A673 (cell line): ENCODE measurements around the gene PRM2. TPM values are rescaled to one million over a fixed set of nuclear protein-coding genes. Genes with fewer than 3 reads are reported as not detected.

Source experiments
- BruUV-seq: library from RNA; stranded (reverse); fragments of 400-500 nt; replicated peaks from 2 replicates; lab custom pipeline; 2021; lab: Mats Ljungman, UMichigan
- CTCF ChIA-PET: fragments of 300-600 bp; sonication (Branson Sonifier 250); formaldehyde crosslinking; loops from one replicate; lab custom pipeline; 2022; ENCODE audit warnings: antibody characterized with exemption; lab: Charles Lee
- POLR2A ChIA-PET: fragments of 300-600 bp; sonication (Branson Sonifier 250); formaldehyde crosslinking; loops from one replicate; lab custom pipeline; 2022; ENCODE audit warnings: antibody characterized with exemption; ENCODE audit not compliant: low non-redundant PET; lab: Charles Lee
- DNase-seq: peaks from one replicate; pipeline ENCODE4 v3.0.0-alpha.2; 2015; ENCODE audit warnings: low spot score
- H3K27ac ChIP-seq: fragments of 200-600 bp; sonication (generic); 2 replicates; pipeline ENCODE4 v1.5.1; 2016; ENCODE audit warnings: mixed run types, low read depth, mild to moderate bottlenecking, mixed read lengths, antibody characterized with exemption, low read length; ENCODE audit not compliant: poor library complexity, severe bottlenecking
- H3K27me3 ChIP-seq: fragments of 200-600 bp; sonication (generic); replicated peaks from 2 replicates; pipeline ENCODE4 v1.6.1; 2017; ENCODE audit warnings: mixed run types, low read depth, mild to moderate bottlenecking, mixed read lengths, antibody characterized with exemption, low read length; ENCODE audit not compliant: insufficient read depth, poor library complexity
- H3K36me3 ChIP-seq: fragments of 200-600 bp; sonication (generic); 2 replicates; pipeline ENCODE4 v1.6.1; 2016; ENCODE audit warnings: mixed run types, mild to moderate bottlenecking, mixed read lengths, antibody characterized with exemption, low read length; ENCODE audit not compliant: insufficient read depth, poor library complexity, severe bottlenecking
- H3K4me1 ChIP-seq: fragments of 200-600 bp; sonication (generic); 2 replicates; pipeline ENCODE4 v1.6.1; 2017; ENCODE audit warnings: mixed run types, mild to moderate bottlenecking, mixed read lengths, antibody characterized with exemption, low read length; ENCODE audit not compliant: insufficient read depth, poor library complexity, severe bottlenecking
- H3K4me3 ChIP-seq: fragments of 200-600 bp; sonication (generic); 2 replicates; pipeline ENCODE4 v1.5.1; 2016; ENCODE audit warnings: low read depth, mixed run types, mild to moderate bottlenecking, mixed read lengths, low read length; ENCODE audit not compliant: poor library complexity, severe bottlenecking
- H3K9me3 ChIP-seq: fragments of 200-600 bp; sonication (generic); 2 replicates; pipeline ENCODE4 v1.6.1; 2016; ENCODE audit warnings: mixed run types, low read depth, mild to moderate bottlenecking, mixed read lengths, antibody characterized with exemption, low read length; ENCODE audit not compliant: poor library complexity, severe bottlenecking
- EZH2 ChIP-seq: fragments of 200-600 bp; sonication (generic); IDR thresholded peaks from 2 replicates; pipeline ENCODE4 v1.6.1; 2017; ENCODE audit warnings: borderline replicate concordance, low read depth, mild to moderate bottlenecking, mixed read lengths, antibody characterized with exemption, low read length; ENCODE audit not compliant: poor library complexity, severe bottlenecking
- intact Hi-C: fragments of 100-400 bp; cut with micrococcal nuclease; formaldehyde crosslinking; loops from one replicate; pipeline ENCODE4 v1.10.0; 2022; ENCODE audit not compliant: unreplicated experiment
- total RNA-seq: library from RNA; stranded (reverse); gene quantifications from 2 replicates; pipeline ENCODE4 v1.2.3, GENCODE V29; 2021
- TF ChIP-seq, protein P1 (sequence below): fragments of 300-800, 200-600 bp; sonication (generic); conservative IDR thresholded peaks from 2 replicates; pipeline ENCODE4 v1.5.1; 2017; ENCODE audit warnings: low read depth, mild to moderate bottlenecking, antibody characterized with exemption, low read length, moderate library complexity, mixed read lengths

PRM2 gene
- total RNA-seq, 1 experiment from 2014 or later: not detected

DNA sequence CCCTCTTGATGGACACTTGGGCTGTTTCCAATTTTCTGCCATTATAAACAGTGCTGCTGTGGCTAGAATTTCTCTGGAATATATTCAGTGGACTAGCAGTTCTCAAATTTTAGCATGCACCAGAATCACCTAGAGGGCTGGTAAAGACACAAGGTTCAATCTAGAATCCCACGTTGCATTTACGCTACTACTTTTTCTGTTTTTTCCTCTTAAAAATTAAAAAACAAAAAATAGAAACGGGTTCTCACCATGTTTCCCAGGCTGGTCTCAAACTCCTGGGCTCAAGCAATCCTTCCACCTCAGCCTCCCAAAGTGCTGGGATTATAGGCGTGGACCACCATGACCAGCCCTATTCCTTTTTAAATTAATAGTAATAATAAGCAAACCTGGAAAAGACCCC is 19.4 kb upstream of the PRM2 start:
- no peaks in the 10 kb centered on the region for H3K27me3 ChIP-seq
- TF ChIP-seq, protein P1, sequence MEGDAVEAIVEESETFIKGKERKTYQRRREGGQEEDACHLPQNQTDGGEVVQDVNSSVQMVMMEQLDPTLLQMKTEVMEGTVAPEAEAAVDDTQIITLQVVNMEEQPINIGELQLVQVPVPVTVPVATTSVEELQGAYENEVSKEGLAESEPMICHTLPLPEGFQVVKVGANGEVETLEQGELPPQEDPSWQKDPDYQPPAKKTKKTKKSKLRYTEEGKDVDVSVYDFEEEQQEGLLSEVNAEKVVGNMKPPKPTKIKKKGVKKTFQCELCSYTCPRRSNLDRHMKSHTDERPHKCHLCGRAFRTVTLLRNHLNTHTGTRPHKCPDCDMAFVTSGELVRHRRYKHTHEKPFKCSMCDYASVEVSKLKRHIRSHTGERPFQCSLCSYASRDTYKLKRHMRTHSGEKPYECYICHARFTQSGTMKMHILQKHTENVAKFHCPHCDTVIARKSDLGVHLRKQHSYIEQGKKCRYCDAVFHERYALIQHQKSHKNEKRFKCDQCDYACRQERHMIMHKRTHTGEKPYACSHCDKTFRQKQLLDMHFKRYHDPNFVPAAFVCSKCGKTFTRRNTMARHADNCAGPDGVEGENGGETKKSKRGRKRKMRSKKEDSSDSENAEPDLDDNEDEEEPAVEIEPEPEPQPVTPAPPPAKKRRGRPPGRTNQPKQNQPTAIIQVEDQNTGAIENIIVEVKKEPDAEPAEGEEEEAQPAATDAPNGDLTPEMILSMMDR: no peak
- TF ChIP-seq EZH2: no peak
- H3K9me3 ChIP-seq: no peaks in the 10 kb centered on the region
- no peak overlapping the region for H3K4me3 ChIP-seq
- ChIA-PET POLR2A (no interaction called here), CTCF (no interaction called here)
- no peak for DNase-seq
- BruUV-seq: no TSS peak
- no peaks in the 10 kb centered on the region for H3K4me1 ChIP-seq
- intact Hi-C loops: no loop called here
- H3K27ac ChIP-seq: no peak overlapping the region
- H3K36me3 ChIP-seq: no peaks in the 10 kb centered on the region

DNA sequence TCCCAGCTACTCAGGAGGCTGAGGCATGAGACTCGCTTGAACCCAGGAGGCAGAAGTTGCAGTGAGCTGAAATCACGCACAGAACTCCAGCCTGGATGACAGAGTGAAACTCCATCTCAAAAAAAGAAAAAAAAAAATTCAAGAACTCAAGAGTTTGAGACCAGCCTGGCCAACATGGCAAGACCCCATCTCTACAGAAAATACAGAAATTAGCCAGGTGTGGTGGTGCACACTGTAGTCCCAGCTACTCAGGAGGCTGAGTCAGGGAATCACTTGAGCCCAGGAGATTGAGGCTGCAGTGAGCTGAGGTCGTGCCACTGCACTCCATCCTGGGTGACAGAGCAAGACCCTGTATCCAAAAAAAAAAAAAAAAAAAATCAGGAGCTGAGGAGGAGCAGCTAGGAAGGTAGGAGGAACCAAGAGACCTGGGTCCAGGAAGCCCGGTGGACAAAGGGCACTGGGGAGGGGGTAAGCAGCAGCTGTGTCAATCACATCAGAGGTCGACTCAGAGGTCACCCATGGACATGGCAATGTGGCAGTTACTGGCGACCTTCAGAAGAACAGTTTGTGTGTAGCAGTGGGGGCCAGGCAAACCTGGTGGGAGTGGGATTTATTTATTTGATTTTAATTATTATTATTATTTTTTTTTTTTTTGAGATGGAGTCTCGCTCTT is 15.9 kb upstream of the PRM2 start:
- no TSS peak for BruUV-seq
- Histone ChIP-seq H3K27me3 (no peaks in the 10 kb centered on the region), H3K9me3 (no peaks in the 10 kb centered on the region), H3K27ac (no peak overlapping the region), H3K36me3 (no peaks in the 10 kb centered on the region), H3K4me3 (no peak overlapping the region), H3K4me1 (no peaks in the 10 kb centered on the region)
- intact Hi-C loops: no loop called here
- ChIA-PET CTCF (no interaction called here), POLR2A (no interaction called here)
- DNase-seq: no peak
- TF ChIP-seq EZH2: no peak
- TF ChIP-seq, protein P1: no peak

DNA sequence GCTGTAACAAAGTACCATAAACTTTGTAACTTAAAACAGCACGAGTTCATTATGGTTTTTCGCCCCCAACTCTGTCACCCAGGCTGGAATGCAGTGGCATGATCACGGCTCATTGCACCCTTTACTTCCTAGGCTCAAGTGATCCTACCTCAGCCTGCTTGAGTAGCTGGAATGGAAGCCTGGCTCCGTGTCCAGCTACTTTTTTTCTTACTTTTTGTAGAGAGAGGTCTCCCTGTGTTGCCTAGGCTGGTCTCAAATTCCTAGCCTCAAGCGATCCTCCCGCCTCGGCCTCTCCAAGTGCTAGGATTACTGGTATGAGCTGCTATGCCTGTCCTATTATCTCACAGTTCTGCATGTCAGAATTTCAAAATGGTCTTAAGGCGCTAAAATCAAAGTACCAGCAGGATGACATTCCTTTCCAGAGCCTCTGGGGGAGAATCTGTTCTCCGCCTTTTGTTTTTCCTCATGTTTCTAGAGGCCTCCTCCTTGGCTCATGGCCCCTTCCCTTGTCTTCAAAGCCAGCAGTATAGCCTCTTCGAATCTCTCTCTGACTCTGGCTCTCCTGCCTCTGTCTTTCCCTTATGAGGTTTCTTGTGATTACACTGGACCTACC is 14.9 kb upstream of the PRM2 start:
- intact Hi-C loops: no loop called here
- no peak overlapping the region for H3K27ac ChIP-seq
- no peak for DNase-seq
- ChIA-PET POLR2A (no interaction called here), CTCF (no interaction called here)
- BruUV-seq: no TSS peak
- no peaks in the 10 kb centered on the region for H3K27me3 ChIP-seq
- TF ChIP-seq, protein P1: no peak
- no peak for TF ChIP-seq EZH2
- H3K9me3 ChIP-seq: no peaks in the 10 kb centered on the region
- no peaks in the 10 kb centered on the region for H3K4me1 ChIP-seq
- no peaks in the 10 kb centered on the region for H3K36me3 ChIP-seq
- no peak overlapping the region for H3K4me3 ChIP-seq
